ENCODE measurements around the gene IPO11. TPM values are rescaled to one million over a fixed set of nuclear protein-coding genes. Genes with fewer than 3 reads are reported as not detected.

IPO11 gene
- total and polyA plus RNA-seq, 4 donors: 4.7 to 20.6 (median 9.0) TPM

DNA sequence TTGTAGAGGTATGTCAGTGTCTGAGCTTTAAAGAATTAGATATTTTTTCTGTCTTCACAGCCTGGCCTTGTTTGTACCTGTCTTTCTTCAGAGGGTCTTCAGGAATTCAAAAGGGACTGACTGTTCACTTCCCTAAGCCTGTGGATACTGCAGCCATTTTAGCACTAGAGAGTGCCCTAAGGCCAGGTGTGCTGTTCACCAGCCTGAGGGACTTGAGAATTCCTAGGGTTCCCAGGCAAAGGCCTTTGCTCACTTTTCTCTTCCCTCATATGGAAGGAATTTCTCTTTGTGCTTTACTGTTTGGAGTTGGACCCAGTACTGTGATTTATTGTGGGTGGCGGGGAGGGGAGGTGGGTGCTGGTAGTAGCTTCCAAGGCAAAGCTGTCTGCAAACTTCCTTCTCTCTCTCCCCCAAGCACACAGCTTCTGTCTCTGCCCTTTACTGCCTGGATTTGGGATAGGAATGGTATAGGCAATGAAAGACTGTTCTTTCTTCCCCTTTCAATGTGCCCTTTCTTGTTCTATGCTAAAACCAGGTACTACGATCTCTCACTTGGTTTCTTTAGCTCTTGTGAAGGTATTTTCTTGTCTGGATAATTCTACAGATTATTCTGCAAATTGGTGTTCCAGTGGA, 156.4 kb downstream of the IPO11 start:
- DNase-seq (ENCODE audit: low spot score): no peak
- 98% methylated on average over 2 of the region's 2 CpGs for WGBS
- no peak overlapping the region for H3K4me3 ChIP-seq (ENCODE audit: low read depth in 1 of 3, low read length in 3 of 3)
- H3K9ac ChIP-seq (ENCODE audit: low read depth in 1 of 2, low read length in 2 of 2): no peak overlapping the region
- peaks cover 0 to 7% (median 0%) of the 10 kb centered on the region in 4 donors for H3K36me3 ChIP-seq (ENCODE audit: control insufficient read depth in 4 of 4, insufficient read depth in 3 of 4, low read depth in 1 of 4, low read length in 3 of 4)
- H3K27me3 ChIP-seq (ENCODE audit: control insufficient read depth in 4 of 4, insufficient read depth in 4 of 4, low read length in 3 of 4): no peaks in the 10 kb centered on the region
- peaks cover 0 to 1% (median 0%) of the 10 kb centered on the region in 4 donors for H3K4me1 ChIP-seq (ENCODE audit: control insufficient read depth in 4 of 4, insufficient read depth in 4 of 4, low read length in 3 of 4)
- H3K27ac ChIP-seq (ENCODE audit: low read depth in 1 of 2, low read length in 2 of 2): no peak overlapping the region
- TF ChIP-seq, protein P1, sequence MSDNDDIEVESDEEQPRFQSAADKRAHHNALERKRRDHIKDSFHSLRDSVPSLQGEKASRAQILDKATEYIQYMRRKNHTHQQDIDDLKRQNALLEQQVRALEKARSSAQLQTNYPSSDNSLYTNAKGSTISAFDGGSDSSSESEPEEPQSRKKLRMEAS (IDR thresholded peaks at IDR 0.05): no peak
- no peak for TF ChIP-seq JUND (IDR thresholded peaks at IDR 0.05)
- no peak for TF ChIP-seq NR2F2 (IDR thresholded peaks at IDR 0.05)
- TF ChIP-seq FOXA1 (IDR thresholded peaks at IDR 0.05): no peak
- no peak for TF ChIP-seq CTCF (IDR thresholded peaks at IDR 0.05; ENCODE audit: low read depth, low read length, missing input control)
- TF ChIP-seq, protein P2, sequence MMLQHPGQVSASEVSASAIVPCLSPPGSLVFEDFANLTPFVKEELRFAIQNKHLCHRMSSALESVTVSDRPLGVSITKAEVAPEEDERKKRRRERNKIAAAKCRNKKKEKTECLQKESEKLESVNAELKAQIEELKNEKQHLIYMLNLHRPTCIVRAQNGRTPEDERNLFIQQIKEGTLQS (IDR thresholded peaks at IDR 0.05): no peak
- no peak for TF ChIP-seq YY1 (IDR thresholded peaks at IDR 0.05)
- TF ChIP-seq EGR1 (IDR thresholded peaks at IDR 0.05; ENCODE audit: low read depth in 2 of 2): no peak
- TF ChIP-seq RAD21 (IDR thresholded peaks at IDR 0.05): no peak
- no peak for TF ChIP-seq HNF4G (IDR thresholded peaks at IDR 0.05)
- no peak for TF ChIP-seq GABPA (IDR thresholded peaks at IDR 0.05 in 1 of 2, conservative IDR thresholded peaks at IDR 0.05 in 1 of 2)
- no peak for TF ChIP-seq TAF1 (conservative IDR thresholded peaks at IDR 0.05)
- no peak for TF ChIP-seq SP1 (IDR thresholded peaks at IDR 0.05)
- TF ChIP-seq HNF4A (conservative IDR thresholded peaks at IDR 0.05): no peak
- no peak for TF ChIP-seq FOXA2 (IDR thresholded peaks at IDR 0.05)
- TF ChIP-seq, protein P3, sequence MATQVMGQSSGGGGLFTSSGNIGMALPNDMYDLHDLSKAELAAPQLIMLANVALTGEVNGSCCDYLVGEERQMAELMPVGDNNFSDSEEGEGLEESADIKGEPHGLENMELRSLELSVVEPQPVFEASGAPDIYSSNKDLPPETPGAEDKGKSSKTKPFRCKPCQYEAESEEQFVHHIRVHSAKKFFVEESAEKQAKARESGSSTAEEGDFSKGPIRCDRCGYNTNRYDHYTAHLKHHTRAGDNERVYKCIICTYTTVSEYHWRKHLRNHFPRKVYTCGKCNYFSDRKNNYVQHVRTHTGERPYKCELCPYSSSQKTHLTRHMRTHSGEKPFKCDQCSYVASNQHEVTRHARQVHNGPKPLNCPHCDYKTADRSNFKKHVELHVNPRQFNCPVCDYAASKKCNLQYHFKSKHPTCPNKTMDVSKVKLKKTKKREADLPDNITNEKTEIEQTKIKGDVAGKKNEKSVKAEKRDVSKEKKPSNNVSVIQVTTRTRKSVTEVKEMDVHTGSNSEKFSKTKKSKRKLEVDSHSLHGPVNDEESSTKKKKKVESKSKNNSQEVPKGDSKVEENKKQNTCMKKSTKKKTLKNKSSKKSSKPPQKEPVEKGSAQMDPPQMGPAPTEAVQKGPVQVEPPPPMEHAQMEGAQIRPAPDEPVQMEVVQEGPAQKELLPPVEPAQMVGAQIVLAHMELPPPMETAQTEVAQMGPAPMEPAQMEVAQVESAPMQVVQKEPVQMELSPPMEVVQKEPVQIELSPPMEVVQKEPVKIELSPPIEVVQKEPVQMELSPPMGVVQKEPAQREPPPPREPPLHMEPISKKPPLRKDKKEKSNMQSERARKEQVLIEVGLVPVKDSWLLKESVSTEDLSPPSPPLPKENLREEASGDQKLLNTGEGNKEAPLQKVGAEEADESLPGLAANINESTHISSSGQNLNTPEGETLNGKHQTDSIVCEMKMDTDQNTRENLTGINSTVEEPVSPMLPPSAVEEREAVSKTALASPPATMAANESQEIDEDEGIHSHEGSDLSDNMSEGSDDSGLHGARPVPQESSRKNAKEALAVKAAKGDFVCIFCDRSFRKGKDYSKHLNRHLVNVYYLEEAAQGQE (IDR thresholded peaks at IDR 0.05): no peak
- no peaks in the 10 kb centered on the region for H3K9me3 ChIP-seq (ENCODE audit: control insufficient read depth in 4 of 4, low read length in 3 of 4)

GRCh38 chr5:62569470-62569869, 156.9 kb downstream of the IPO11 start:
- no peaks in the 10 kb centered on the region for H3K9me3 ChIP-seq (ENCODE audit: control insufficient read depth in 4 of 4, low read length in 3 of 4)
- no peak for DNase-seq (ENCODE audit: low spot score)
- 95% methylated on average over 1 of the region's 1 CpG for WGBS
- no peak overlapping the region for H3K4me3 ChIP-seq (ENCODE audit: low read depth in 1 of 3, low read length in 3 of 3)
- H3K9ac ChIP-seq (ENCODE audit: low read depth in 1 of 2, low read length in 2 of 2): no peak overlapping the region
- peaks cover 0 to 1% (median 0%) of the 10 kb centered on the region in 4 donors for H3K4me1 ChIP-seq (ENCODE audit: control insufficient read depth in 4 of 4, insufficient read depth in 4 of 4, low read length in 3 of 4)
- peaks cover 0 to 7% (median 0%) of the 10 kb centered on the region in 4 donors for H3K36me3 ChIP-seq (ENCODE audit: control insufficient read depth in 4 of 4, insufficient read depth in 3 of 4, low read depth in 1 of 4, low read length in 3 of 4)
- H3K27me3 ChIP-seq (ENCODE audit: control insufficient read depth in 4 of 4, insufficient read depth in 4 of 4, low read length in 3 of 4): no peaks in the 10 kb centered on the region
- H3K27ac ChIP-seq (ENCODE audit: low read depth in 1 of 2, low read length in 2 of 2): no peak overlapping the region
- TF ChIP-seq NR2F2 (IDR thresholded peaks at IDR 0.05) (no peak), HNF4A (conservative IDR thresholded peaks at IDR 0.05) (no peak), CTCF (IDR thresholded peaks at IDR 0.05; ENCODE audit: low read depth, low read length, missing input control) (no peak), RAD21 (IDR thresholded peaks at IDR 0.05) (no peak), JUND (IDR thresholded peaks at IDR 0.05) (no peak), FOXA2 (IDR thresholded peaks at IDR 0.05) (no peak), RXRA (IDR thresholded peaks at IDR 0.05) (no peak), EGR1 (IDR thresholded peaks at IDR 0.05; ENCODE audit: low read depth in 2 of 2) (no peak)
- TF ChIP-seq, protein P3 (IDR thresholded peaks at IDR 0.05): no peak
- TF ChIP-seq, protein P2 (IDR thresholded peaks at IDR 0.05): no peak
- TF ChIP-seq, protein P1 (IDR thresholded peaks at IDR 0.05): no peak

Measured in liver (tissue), 9 donors.